Panc1 (cell line): Measurements from ENCODE around the gene KEL. TPM values are rescaled to one million over a fixed set of nuclear protein-coding genes. Genes with fewer than 3 reads are reported as not detected.

Experiments used
- ATAC-seq: fragments of 200-7000 bp; cut with Tn5 transposase; 2 replicates; pipeline ENCODE4 v1.9.1; 2020; ENCODE audit warnings: mild to moderate bottlenecking, moderate library complexity
- BruUV-seq: library from RNA; stranded (reverse); fragments of 400-500 nt; replicated peaks from 2 replicates; lab custom pipeline; 2021; lab: Mats Ljungman, UMichigan
- CTCF ChIA-PET: fragments of 300-600 bp; sonication (Branson Sonifier 250); formaldehyde crosslinking; loops from one replicate; lab custom pipeline; 2022; ENCODE audit warnings: antibody characterized with exemption; lab: Charles Lee
- POLR2A ChIA-PET: fragments of 300-600 bp; sonication (Branson Sonifier 250); formaldehyde crosslinking; loops from one replicate; lab custom pipeline; 2022; ENCODE audit warnings: antibody characterized with exemption; lab: Charles Lee
- DNase-seq: peaks from one replicate; pipeline ENCODE4 v3.0.0-alpha.2; 2010; ENCODE audit warnings: low read depth, low spot score
- H3K27ac ChIP-seq: 2 replicates; pipeline ENCODE4 v1.5.1; 2011; ENCODE audit warnings: mild to moderate bottlenecking, low read length, inconsistent platforms
- H3K27me3 ChIP-seq: fragments of 200-500 bp; sonication (Bioruptor generic); 2 replicates; pipeline ENCODE4 v1.6.0; 2014; ENCODE audit warnings: low read length, inconsistent platforms; ENCODE audit not compliant: control insufficient read depth, insufficient read depth
- H3K36me3 ChIP-seq: fragments of 200-500 bp; sonication (Bioruptor generic); 2 replicates; pipeline ENCODE4 v1.5.1; 2014; ENCODE audit warnings: inconsistent platforms, mild to moderate bottlenecking, low read length, moderate library complexity; ENCODE audit not compliant: control insufficient read depth, insufficient read depth
- H3K4me1 ChIP-seq: 2 replicates; pipeline ENCODE4 v1.5.1; 2011; ENCODE audit warnings: inconsistent platforms, mild to moderate bottlenecking, low read length, moderate library complexity; ENCODE audit not compliant: control insufficient read depth, insufficient read depth
- H3K4me3 ChIP-seq, 2 experiments: 2 replicates each; pipeline ENCODE4 v1.5.1; 2011 to 2012; ENCODE audit warnings: low read depth in 2 of 2, low read length in 2 of 2, mild to moderate bottlenecking in 2 of 2, inconsistent platforms in 1 of 2, moderate library complexity in 1 of 2
- H3K9me3 ChIP-seq: fragments of 200-500 bp; sonication (Bioruptor generic); 2 replicates; pipeline ENCODE4 v1.5.1; 2014; ENCODE audit warnings: low read depth, mild to moderate bottlenecking, inconsistent platforms, low read length, moderate library complexity; ENCODE audit not compliant: control insufficient read depth, insufficient read depth
- CTCF ChIP-seq: fragments of 450-650 bp; IDR thresholded peaks from 2 replicates; pipeline ENCODE4 v1.5.1; 2017; ENCODE audit warnings: mild to moderate bottlenecking
- POLR2AphosphoS5 ChIP-seq: IDR thresholded peaks from 2 replicates; pipeline ENCODE4 v1.6.1; 2012; ENCODE audit warnings: mild to moderate bottlenecking, low read depth, low read length, moderate library complexity
- REST ChIP-seq, 2 experiments: IDR thresholded peaks; 2 replicates each; pipeline ENCODE4 v1.6.1; 2011 to 2012; ENCODE audit warnings: low read depth in 2 of 2, control low read depth in 1 of 2, low read length in 1 of 2, mild to moderate bottlenecking in 1 of 2, moderate library complexity in 1 of 2; ENCODE audit not compliant: insufficient read depth in 1 of 2
- SIN3A ChIP-seq: IDR thresholded peaks from 2 replicates; pipeline ENCODE4 v1.6.1; 2012; ENCODE audit warnings: low read depth, mild to moderate bottlenecking, low read length, moderate library complexity, borderline replicate concordance; ENCODE audit not compliant: insufficient read depth
- TCF7L2 ChIP-seq: IDR thresholded peaks from 2 replicates; pipeline ENCODE4 v1.6.1; 2011; ENCODE audit warnings: mild to moderate bottlenecking, low read depth, low read length, inconsistent platforms
- in situ Hi-C: cut with HindIII; loops from 2 replicates; pipeline ENCODE4 v1.10.0; 2016; ENCODE audit warnings: low sequenced_read_pairs, low pct_unique_long_range_greater_than_20kb
- intact Hi-C: fragments of 100-400 bp; cut with micrococcal nuclease; formaldehyde crosslinking; loops from one replicate; pipeline ENCODE4 v1.10.0; 2022; ENCODE audit not compliant: unreplicated experiment
- total RNA-seq: library from RNA; stranded (reverse); gene quantifications from one replicate; pipeline ENCODE4 v1.2.1, GENCODE V29; 2021; ENCODE audit not compliant: unreplicated experiment

The KEL gene
- total RNA-seq, 1 experiment from 2014 or later = 0.44 TPM

GRCh38 chr7:142945001-142945400 lies 17.2 kb downstream of the KEL start:
- intact Hi-C loops = no loop called here
- POLR2A ChIA-PET = no interaction called here
- no peak for ATAC-seq

GRCh38 chr7:142943706-142944268 lies 18.4 kb downstream of the KEL start:
- H3K9me3 ChIP-seq = no peaks in the 10 kb centered on the region
- in situ Hi-C loops (no loop called here), intact Hi-C loops (no loop called here)
- ATAC-seq (no peak), DNase-seq (no peak)
- CTCF ChIA-PET = no interaction called here
- no peaks in the 10 kb centered on the region for H3K36me3 ChIP-seq
- POLR2A ChIA-PET = no interaction called here
- no peak for TF ChIP-seq TCF7L2
- no peak for TF ChIP-seq POLR2AphosphoS5
- H3K27me3 ChIP-seq = no peaks in the 10 kb centered on the region; the same call in 1 of the 2 replicates
- H3K4me3 ChIP-seq = no peak overlapping the region
- H3K27ac ChIP-seq = no peak overlapping the region
- H3K4me1 ChIP-seq = no peaks in the 10 kb centered on the region
- no TSS peak for BruUV-seq

More at GRCh38 chr7:142945001-142945400, 17.2 kb downstream of the KEL start:
- CTCF ChIA-PET = no interaction called here
- Histone ChIP-seq H3K27ac (no peak overlapping the region), H3K4me3 (no peak overlapping the region), H3K27me3 (no peaks in the 10 kb centered on the region; the same call in 1 of the 2 replicates), H3K9me3 (no peaks in the 10 kb centered on the region), H3K4me1 (no peaks in the 10 kb centered on the region), H3K36me3 (no peaks in the 10 kb centered on the region)
- BruUV-seq = no TSS peak
- TF ChIP-seq CTCF (no peak), POLR2AphosphoS5 (no peak), REST (IDR thresholded peaks at IDR 0.05; ENCODE audit: insufficient read depth in 1 of 2, low read depth in 2 of 2, low read length in 1 of 2) (no peak), SIN3A (no peak), TCF7L2 (no peak)
- in situ Hi-C loops = no loop called here
- no peak for DNase-seq

- BruUV-seq = no TSS peak
- POLR2A ChIA-PET = no interaction called here
- H3K4me1 ChIP-seq = no peaks in the 10 kb centered on the region
- H3K9me3 ChIP-seq = no peaks in the 10 kb centered on the region
- no peak overlapping the region for H3K4me3 ChIP-seq
- no peaks in the 10 kb centered on the region; the same call in 1 of the 2 replicates for H3K27me3 ChIP-seq
- no peaks in the 10 kb centered on the region for H3K36me3 ChIP-seq
- ATAC-seq (no peak), DNase-seq (no peak)
- H3K27ac ChIP-seq = no peak overlapping the region
- in situ Hi-C loops = no loop called here
- intact Hi-C loops = no loop called here
- no peak for TF ChIP-seq POLR2AphosphoS5
- TF ChIP-seq SIN3A = no peak
- TF ChIP-seq REST (IDR thresholded peaks at IDR 0.05; ENCODE audit: insufficient read depth in 1 of 2, low read depth in 2 of 2, low read length in 1 of 2) = no peak
- CTCF ChIA-PET = no interaction called here
Observed at GRCh38 chr7:142942746-142943145, 19.4 kb downstream of the KEL start.
